Neural cell (in vitro differentiated cells): ENCODE measurements around the gene NMU. TPM values are rescaled to one million over a fixed set of nuclear protein-coding genes. Genes with fewer than 3 reads are reported as not detected.
A peak's percentile ranks its signal among the peaks of the same experiment; 100 is the strongest.

ENCODE experiments used
- H2AFZ ChIP-seq: fragments of 200-600, 300-800 bp; sonication (generic), shearing (Covaris generic); 2 replicates; pipeline ENCODE4 v1.6.0; 2014; ENCODE audit warnings: low read depth, mild to moderate bottlenecking, antibody characterized with exemption, low read length, moderate library complexity
- H3F3A ChIP-seq: fragments of 200-600 bp; shearing (Covaris generic); 2 replicates; pipeline ENCODE4 v1.6.1; 2016; ENCODE audit warnings: mild to moderate bottlenecking, moderate library complexity, mixed read lengths, antibody characterized with exemption, low read length; ENCODE audit not compliant: insufficient read depth, poor library complexity, severe bottlenecking
- H3K27ac ChIP-seq: fragments of 200-600, 300-800 bp; sonication (generic), shearing (Covaris generic); 2 replicates; pipeline ENCODE4 v1.5.1; 2014; ENCODE audit warnings: mild to moderate bottlenecking, low read length, moderate library complexity
- H3K27me3 ChIP-seq: fragments of 300-800, 200-600 bp; sonication (generic), shearing (Covaris generic); 2 replicates; pipeline ENCODE4 v1.6.0; 2014; ENCODE audit warnings: mild to moderate bottlenecking, low read depth, low read length, moderate library complexity; ENCODE audit not compliant: insufficient read depth
- H3K36me3 ChIP-seq: fragments of 300-800, 200-600 bp; sonication (generic), shearing (Covaris generic); 2 replicates; pipeline ENCODE4 v1.5.1; 2014; ENCODE audit warnings: mild to moderate bottlenecking, antibody characterized with exemption, low read length, moderate library complexity; ENCODE audit not compliant: insufficient read depth
- H3K4me2 ChIP-seq: fragments of 300-800, 200-600 bp; sonication (generic), shearing (Covaris generic); 2 replicates; pipeline ENCODE4 v1.6.0; 2014; ENCODE audit warnings: mild to moderate bottlenecking, low read length
- H3K4me3 ChIP-seq: fragments of 300-800, 200-600 bp; sonication (generic), shearing (Covaris generic); 2 replicates; pipeline ENCODE4 v1.5.1; 2014; ENCODE audit warnings: mild to moderate bottlenecking, low read length, moderate library complexity
- H3K79me2 ChIP-seq: fragments of 200-600 bp; shearing (Covaris generic); replicated peaks from 2 replicates; pipeline ENCODE4 v1.6.0; 2014; ENCODE audit warnings: mild to moderate bottlenecking, low read length, moderate library complexity; ENCODE audit not compliant: insufficient read depth
- H3K9ac ChIP-seq: fragments of 300-800, 200-600 bp; sonication (generic), shearing (Covaris generic); 2 replicates; pipeline ENCODE4 v1.6.1; 2016; ENCODE audit warnings: mild to moderate bottlenecking, low read length, mixed read lengths
- H3K9me2 ChIP-seq: fragments of 200-600 bp; shearing (Covaris generic); 2 replicates; pipeline ENCODE4 v1.6.1; 2016; ENCODE audit warnings: mild to moderate bottlenecking, low read length, mixed read lengths; ENCODE audit not compliant: insufficient read depth
- H3K9me3 ChIP-seq: fragments of 200-600, 300-800 bp; sonication (generic), shearing (Covaris generic); 2 replicates; pipeline ENCODE4 v1.6.1; 2016; ENCODE audit warnings: mild to moderate bottlenecking, mixed run types, low read length, moderate library complexity, mixed read lengths
- H4K20me1 ChIP-seq: fragments of 200-600 bp; shearing (Covaris generic); 2 replicates; pipeline ENCODE4 v1.6.1; 2016; ENCODE audit warnings: mild to moderate bottlenecking, mixed run types; ENCODE audit not compliant: insufficient read depth
- CTCF ChIP-seq: fragments of 450-650 bp; IDR thresholded peaks from 2 replicates; pipeline ENCODE4 v1.5.1; 2014; ENCODE audit warnings: antibody characterized with exemption, mild to moderate bottlenecking, moderate library complexity; ENCODE audit not compliant: poor library complexity, severe bottlenecking
- EP300 ChIP-seq: fragments of 450-650 bp; conservative IDR thresholded peaks from 2 replicates; pipeline ENCODE4 v1.6.1; 2014; ENCODE audit warnings: antibody characterized with exemption, mild to moderate bottlenecking, moderate library complexity; ENCODE audit not compliant: poor library complexity, severe bottlenecking
- EZH2 ChIP-seq: fragments of 200-600, 300-800 bp; shearing (Covaris generic), sonication (generic); IDR thresholded peaks from 2 replicates; pipeline ENCODE4 v1.6.1; 2014; ENCODE audit warnings: antibody characterized with exemption, low read length, borderline replicate concordance, mild to moderate bottlenecking; ENCODE audit not compliant: insufficient read depth, poor library complexity, severe bottlenecking
- MXI1 ChIP-seq: fragments of 450-650 bp; conservative IDR thresholded peaks from 2 replicates; pipeline ENCODE4 v1.6.1; 2014; ENCODE audit warnings: antibody characterized with exemption, mild to moderate bottlenecking; ENCODE audit not compliant: poor library complexity, severe bottlenecking
- POLR2AphosphoS5 ChIP-seq: IDR thresholded peaks from 2 replicates; pipeline ENCODE4 v1.6.1; 2012
- RAD21 ChIP-seq: fragments of 450-650 bp; conservative IDR thresholded peaks from 2 replicates; pipeline ENCODE4 v1.6.1; 2014; ENCODE audit warnings: antibody characterized with exemption, mild to moderate bottlenecking, moderate library complexity
- REST ChIP-seq: IDR thresholded peaks from 2 replicates; pipeline ENCODE4 v1.6.1; 2012; ENCODE audit warnings: borderline replicate concordance
- SMC3 ChIP-seq: fragments of 450-650 bp; conservative IDR thresholded peaks from 2 replicates; pipeline ENCODE4 v1.6.1; 2014; ENCODE audit warnings: antibody characterized with exemption, mild to moderate bottlenecking, moderate library complexity; ENCODE audit not compliant: poor library complexity
- TAF1 ChIP-seq: IDR thresholded peaks from 2 replicates; pipeline ENCODE4 v1.6.1; 2012; ENCODE audit warnings: low read depth
- polyA plus RNA-seq: library from polyadenylated mRNA; depleted of rRNA; stranded (reverse); fragments of >200 nt; gene quantifications from 2 replicates; pipeline ENCODE4 v1.2.3, GENCODE V29; 2014

The NMU gene
- polyA plus RNA-seq, 1 donor from 2014 or later: 47.2 TPM

GRCh38 chr4:55598641-55599040 is 37.5 kb downstream of the NMU start:
- no peaks in the 10 kb centered on the region for H3K9me2 ChIP-seq
- no peaks in the 10 kb centered on the region for H4K20me1 ChIP-seq
- TF ChIP-seq POLR2AphosphoS5 (peak; percentile 60), CTCF (no peak), REST (peak; percentile 15), SMC3 (no peak), EZH2 (no peak), EP300 (peak; percentile 92)

GRCh38 chr4:55592014-55592413 is 44.1 kb downstream of the NMU start, which contains the start of gene PDCL2:
PDCL2 (minus strand) TSS chr4:55592245; CDS start chr4:55592109, 136 bp downstream.
- Histone ChIP-seq H3K79me2 (no peaks in the 10 kb centered on the region), H3F3A (no peaks in the 10 kb centered on the region), H2AFZ (no peak within 1 kb of the TSS), H3K27me3 (no peaks in the 10 kb centered on the region), H3K4me3 (no peak within 1 kb of the TSS), H3K9ac (no peak within 1 kb of the TSS), H3K9me2 (no peaks in the 10 kb centered on the region), H3K36me3 (no peaks in the 10 kb centered on the region), H3K9me3 (no peaks in the 10 kb centered on the region), H3K4me2 (no peak within 1 kb of the TSS), H3K27ac (no peak within 1 kb of the TSS), H4K20me1 (no peaks in the 10 kb centered on the region)
- TF ChIP-seq POLR2AphosphoS5 (no peak), MXI1 (no peak), RAD21 (no peak), CTCF (no peak), REST (no peak), SMC3 (no peak), EZH2 (no peak), TAF1 (no peak), EP300 (no peak)

More at GRCh38 chr4:55598641-55599040, 37.5 kb downstream of the NMU start:
- no peak overlapping the region for H3K9ac ChIP-seq
- H2AFZ ChIP-seq: no peak overlapping the region
- no peak overlapping the region for H3K4me2 ChIP-seq
- H3K4me3 ChIP-seq: no peak overlapping the region
- no peaks in the 10 kb centered on the region for H3K36me3 ChIP-seq
- no peaks in the 10 kb centered on the region for H3K27me3 ChIP-seq
- H3K27ac ChIP-seq: no peak overlapping the region
- no peaks in the 10 kb centered on the region for H3K9me3 ChIP-seq
- H3F3A ChIP-seq: no peaks in the 10 kb centered on the region
- no peaks in the 10 kb centered on the region for H3K79me2 ChIP-seq
